ENCODE results near the gene DAD1.
"Not testable (repeated sequence)": the region's sequence is repeated elsewhere in the genome, so short reads cannot be mapped to it uniquely, and the experiment has no call there.

Gene DAD1

DNA sequence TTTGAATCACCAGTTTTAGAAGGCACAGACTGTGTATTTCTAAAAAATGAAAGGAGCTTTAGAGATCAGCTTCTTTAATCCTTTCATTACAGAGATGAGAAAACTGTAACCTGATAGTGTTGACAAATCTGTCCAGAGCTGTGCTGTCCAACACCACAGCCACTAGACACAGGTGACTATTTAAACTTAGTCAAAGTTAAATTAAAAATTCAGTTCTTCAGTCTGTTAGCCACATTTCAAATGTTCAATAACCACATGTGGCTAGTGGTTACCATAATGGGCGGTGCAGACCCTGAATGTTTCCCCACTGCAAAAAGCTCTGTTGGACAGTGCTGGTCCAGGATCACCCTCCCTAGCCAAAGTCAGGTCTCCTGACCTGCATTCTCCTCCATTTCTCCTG lies 21.6 kb downstream of the DAD1 start:
- DNase-seq (ENCODE audit: low read depth in 2 of 2) = no peak

DNA sequence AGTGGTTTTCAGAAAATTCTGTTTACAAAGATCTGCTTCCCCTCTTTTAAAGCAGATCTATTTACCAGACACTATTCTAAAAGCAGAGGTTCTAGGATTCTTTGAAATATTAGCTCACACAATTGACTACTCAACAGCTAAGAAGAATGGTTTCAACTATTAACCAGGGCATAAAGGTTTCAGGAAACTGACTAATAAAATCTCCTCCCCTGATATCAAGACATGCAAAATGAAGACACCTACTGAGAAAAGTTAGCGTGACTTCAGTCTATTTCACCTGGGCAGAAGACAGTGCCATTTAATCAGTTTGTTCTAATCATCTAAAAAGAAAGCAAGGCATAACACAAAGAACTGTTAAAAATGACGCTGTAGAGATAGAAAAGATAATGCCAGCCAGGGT lies 22.2 kb downstream of the DAD1 start:
- no peak for DNase-seq (ENCODE audit: low read depth in 2 of 2)

DNA sequence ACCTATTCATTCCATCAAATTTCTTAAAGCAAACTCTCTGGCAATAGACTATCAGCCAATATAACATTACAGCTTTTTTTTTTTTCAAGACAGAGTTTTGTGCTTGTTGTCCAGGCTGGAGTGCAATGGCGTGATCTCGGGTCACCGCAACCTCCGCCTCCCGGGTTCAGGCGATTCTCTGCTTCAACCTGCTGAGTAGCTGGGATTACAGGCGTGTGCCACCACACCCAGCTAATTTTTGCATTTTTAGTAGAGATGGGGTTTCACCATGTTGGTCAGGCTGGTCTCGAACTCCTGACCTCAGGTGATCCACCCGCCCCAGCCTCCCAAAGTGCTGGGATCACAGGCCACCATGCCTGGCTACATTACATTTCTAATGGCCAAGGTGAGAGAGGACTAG lies 22.8 kb downstream of the DAD1 start:
- not testable (repeated sequence) for DNase-seq (ENCODE audit: low read depth in 2 of 2)

DNA sequence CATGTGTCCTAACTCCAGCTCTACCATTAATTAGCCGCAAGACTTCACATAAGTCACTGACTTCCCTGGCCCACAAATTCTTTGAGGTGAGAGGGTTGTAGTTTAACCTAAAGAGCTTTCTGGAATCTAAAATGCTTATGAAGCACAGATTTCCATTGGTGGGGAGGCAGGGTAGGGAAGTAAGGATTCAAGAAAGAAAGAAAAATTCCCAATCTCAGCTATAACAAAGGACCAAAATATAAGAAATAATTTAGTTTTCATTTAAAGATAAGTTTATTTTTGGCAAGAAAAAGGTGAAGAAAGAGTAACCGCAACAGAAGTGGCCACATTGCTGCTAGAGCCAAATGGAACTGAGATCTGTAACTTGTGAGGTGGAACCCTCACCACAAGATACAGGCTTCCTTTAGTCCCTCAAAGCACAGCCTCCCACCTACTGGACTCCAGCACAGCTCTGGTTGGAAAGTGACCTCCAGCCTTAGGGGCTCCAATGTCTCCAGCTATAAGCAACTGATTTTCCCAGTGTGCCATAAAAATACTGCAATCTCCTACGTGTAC lies 23.6 kb downstream of the DAD1 start:
- DNase-seq (ENCODE audit: low read depth in 2 of 2) = no peak

DNA sequence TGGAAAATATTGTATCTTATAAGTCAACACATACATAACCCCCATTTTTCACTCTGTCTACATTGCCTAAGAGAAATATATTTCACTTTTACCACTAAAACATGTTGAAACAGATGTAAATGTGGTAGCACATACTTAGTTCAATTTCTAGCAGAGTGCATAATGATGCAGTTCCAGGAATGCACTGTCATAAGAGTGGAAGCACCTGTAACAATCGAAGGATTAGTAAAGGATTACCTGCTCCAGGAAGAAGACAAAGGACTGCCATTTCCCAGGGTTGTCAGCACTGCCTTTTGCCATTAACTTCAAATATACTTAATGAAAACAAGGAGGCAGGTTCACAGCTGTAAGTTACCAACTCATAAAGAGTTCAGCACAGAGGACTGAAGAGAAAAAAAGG lies 24.6 kb downstream of the DAD1 start:
- DNase-seq (ENCODE audit: low read depth in 2 of 2) = no peak

DNA sequence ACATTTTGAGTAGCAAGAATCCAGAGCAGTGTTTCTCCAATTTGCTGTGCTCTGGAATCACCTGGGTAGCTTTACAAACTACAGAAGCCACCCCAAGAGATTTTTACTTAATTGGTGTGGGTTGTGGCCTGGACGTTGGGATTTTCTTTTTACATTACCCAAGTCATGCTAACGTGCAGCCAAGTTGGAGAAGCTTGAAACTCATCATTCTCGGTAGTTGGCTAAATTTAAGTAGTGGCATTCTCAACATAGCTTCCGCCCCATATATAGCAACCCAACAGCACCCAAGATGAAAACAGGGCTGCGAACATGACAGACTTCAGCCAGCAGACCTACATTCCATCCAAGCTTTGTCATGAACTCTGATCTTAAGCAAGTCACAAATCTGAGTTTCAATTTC lies 25.0 kb downstream of the DAD1 start:
- DNase-seq (ENCODE audit: low read depth in 2 of 2) = no peak

DNA sequence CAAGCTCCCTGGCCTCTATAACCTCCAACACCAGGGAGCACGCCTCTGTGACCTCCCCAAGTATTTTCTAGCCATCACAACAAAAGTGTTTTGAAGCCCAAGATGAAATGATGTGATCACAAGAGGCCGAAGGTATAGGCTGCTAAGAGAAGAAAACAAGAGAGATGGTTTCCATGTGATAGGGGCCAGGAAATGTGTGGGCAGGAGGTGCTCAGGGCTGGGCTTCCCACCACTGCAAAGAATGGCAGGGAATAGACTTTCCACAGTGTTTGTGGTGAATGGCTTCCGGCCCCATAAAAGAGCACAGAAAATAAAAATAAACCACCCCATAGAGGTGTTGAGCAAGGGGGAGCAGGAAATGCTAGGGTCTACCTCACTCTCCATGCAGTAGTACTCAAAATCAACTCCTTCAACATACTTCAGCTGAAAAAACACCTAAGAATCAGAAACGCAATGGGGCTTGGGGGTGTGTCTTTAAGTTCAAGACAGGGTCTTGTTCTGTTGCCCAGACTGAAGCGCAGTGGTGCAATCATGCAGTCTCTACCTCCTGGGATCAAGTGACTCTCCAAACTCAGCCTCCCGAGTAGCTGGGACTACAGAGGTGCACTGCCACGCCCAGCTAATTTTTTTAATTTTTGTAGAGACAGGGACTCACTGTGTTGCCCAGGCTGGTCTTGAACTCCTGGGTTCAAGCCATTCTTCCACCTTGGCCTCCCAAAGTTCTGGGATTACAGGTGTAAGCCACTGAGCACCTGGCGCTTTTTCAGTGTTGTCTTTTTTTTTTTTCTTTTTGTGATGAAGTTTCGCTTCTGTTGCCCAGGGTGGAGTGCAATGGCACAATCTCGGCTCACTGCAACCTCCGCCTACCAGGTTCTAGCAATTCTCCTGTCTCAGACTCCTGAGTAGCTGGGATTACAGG lies 27.1 kb downstream of the DAD1 start:
- DNase-seq (ENCODE audit: low read depth in 2 of 2) = peak in 1 of 2 donors; percentile 61

DNA sequence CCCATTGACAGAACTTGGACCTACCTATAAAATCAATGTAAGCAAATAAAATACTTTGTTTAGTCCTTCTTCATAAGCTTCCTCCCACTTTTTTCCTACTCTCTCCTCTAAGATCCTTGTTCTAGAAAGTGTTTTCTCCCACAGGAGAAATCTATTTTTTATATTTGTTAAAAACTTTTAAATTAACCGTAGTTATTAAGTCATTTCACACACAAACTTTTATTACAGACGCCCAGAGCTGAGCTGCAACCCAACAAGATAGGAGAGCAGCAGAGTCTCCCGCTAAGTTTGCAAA lies 27.7 kb downstream of the DAD1 start:
- no peak for DNase-seq (ENCODE audit: low read depth in 2 of 2)

DNA sequence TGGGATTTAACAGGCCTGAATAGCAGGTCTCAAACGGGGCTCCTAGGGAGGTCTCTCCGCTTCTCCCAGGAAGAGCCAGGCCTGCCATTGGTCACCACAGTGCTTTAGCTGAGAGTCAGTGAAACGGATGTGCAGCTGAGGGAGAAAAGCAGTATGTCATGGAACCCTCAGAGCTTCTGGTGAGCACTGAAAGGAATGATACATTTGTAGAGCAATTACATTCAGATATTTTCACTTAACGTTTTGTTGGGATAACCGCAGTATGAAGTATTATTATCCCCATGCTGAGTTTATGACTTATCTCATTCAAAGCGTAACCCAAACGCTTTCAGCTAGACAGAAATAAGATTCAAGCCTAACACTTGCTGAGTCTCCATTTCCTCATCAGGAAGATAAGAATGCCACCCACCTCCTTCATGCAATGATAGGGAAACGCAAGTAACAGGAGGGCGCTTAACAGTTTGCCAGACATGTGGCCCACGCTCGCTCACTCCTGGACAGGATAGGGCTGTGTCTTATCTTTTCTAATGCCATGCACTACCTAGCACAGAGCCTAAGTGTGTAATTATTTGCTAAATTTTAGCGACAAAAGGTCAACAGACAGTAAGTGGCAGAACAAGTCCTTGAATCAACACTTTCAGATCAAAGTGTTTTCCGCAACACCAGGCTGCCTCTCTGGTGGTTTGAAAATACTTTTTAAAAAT lies 28.2 kb downstream of the DAD1 start:
- no peak for DNase-seq (ENCODE audit: low read depth in 2 of 2)

DNA sequence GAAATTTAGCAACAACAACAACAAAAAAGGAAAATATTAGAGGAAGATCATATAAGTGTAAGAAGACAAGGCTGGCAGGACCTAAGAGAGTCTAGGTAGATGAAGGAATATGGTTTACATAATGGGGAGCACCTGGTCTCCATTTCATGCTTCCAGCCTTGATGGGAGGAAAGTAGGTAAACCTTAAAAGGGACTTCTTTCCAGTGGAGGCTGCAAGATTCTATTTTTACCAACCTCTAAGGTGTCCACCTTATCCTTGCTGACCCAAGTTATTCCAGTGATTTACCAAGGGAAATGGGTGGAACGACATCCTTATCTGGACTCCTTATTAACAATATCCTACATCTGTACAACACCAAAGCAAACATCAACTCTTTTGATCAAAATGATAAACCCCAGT lies 30.0 kb downstream of the DAD1 start:
- DNase-seq (ENCODE audit: low read depth in 2 of 2) = no peak

DNA sequence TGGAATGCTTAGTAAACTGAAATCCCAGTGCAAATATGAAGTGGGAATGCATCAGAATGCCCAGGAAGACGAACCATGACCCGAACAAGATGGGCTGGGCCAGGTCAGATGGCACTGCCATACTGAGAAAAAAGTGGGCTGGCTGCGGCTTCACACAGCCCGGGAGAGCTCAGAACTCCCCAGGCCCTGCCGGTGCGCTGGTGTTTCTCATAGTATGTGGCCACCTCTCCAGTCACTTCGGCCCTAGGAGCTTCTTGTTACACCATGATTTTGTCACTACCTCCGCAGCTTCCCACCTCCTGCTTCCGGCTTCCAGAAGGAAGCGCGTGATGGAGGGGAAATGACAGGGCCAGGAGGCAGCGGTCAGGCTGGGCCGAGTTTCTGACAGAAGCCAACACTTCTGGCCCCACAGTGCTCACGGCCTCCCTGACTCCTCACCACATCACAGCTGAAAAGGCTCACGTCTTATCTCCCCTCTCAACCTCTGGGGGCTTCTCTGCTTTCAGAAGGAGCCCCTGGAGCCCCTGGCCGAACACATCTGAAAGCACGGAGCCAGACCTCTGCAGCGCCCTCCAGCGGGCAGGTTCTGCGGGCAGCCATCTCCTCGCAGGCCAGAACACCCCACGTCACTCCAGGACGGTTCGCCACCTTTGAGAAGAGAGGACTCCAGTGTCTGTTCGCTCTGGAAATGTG lies 30.7 kb downstream of the DAD1 start:
- no peak for DNase-seq (ENCODE audit: low read depth in 2 of 2)

DNA sequence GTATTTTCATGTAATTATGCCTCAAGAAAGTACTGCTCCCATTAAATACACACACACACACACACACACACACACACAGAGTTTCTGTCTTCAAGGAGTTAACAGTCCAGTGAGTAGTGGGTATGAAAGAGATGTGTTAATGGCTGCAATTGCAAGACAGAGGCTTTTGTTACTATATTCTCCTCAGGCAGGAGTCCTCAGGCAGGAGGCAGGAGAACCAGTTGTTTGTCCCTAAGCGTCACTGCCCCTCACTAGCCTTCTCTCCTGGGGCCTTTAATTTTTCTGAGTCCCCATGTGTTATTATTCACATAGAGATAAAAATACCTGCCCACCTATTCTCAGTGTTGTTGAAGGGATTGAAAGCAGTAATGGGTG lies 31.2 kb downstream of the DAD1 start:
- no peak for DNase-seq (ENCODE audit: low read depth in 2 of 2)

DNA sequence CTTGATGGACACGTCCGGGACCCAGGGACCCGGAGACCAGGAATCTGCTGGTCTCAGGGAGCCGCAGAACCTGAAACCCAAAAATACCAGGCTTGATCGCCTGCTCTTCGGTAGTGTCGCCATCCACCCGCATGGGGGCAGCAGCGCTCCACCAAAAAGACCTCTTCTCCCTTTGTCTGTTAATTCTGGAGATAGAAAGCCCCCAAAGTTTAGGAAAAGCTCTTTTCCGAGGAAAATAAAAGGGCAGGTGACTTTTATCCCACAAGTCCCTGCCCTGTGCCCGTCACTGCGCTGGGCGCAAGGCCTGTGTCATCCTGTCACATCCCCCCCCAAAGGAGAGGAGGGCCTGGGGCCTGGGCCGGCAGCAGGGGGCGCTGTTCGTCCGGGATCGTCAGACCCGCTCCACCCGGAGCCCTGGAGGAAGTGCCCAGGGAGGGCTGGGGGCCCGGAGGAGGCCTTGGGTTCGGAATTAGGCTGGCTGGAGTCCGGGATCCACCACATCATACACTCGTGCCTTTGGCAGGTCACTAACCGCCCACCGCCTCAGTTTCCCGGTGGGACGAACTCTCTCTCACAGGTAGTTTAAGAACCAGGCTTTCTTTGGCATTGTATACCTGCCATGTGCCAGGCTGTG lies 31.9 kb downstream of the DAD1 start:
- peak; percentile 94 to 97 for DNase-seq (ENCODE audit: low read depth in 2 of 2)

DNA sequence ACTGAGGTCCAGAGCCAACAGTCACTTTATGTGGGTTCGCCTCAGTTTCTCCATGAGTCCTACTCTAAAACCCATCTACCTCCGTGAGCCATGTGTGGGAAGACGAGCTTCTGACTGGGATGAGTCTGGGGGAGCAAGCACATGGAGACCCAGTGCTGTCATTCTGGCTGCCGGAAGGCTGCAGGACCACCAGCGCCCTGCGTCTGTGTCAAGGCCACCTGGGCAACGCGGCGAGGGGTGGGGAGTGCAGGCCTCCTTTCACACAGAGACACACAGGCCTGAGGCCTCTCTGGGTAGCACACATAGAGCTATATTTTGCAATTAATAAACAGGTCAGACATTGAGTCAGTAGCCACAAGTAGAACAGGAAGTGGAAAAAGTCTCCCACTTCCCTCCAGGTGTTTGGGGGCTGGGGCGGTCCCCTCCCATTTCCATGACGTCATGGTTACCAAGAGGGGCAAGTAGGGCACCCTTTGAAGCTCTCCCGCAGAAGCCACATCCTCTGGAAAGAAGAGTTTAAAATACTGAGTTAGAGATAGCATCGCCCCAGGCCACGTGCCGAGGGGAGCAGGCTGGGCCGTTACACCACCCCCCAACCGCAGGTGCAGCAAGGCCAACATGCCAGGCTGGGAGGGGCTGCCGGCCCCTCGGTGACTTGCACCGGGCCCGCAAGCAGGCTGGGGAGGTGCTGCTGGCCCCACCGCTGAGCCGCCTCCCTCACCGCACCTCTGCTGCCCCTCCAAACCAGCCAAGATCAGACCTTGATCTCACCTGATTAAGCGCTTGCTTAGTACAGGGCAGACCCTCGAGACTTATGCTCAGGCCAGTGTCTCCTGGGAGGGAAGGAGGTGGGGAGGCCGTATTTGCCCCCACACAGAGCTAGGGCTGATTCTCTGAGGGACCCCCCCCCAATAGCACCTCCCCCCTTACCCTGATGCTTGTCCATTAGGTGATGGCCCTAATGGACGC lies 32.7 kb downstream of the DAD1 start:
- DNase-seq (ENCODE audit: low read depth in 2 of 2) = peak; percentile 81 to 94

DNA sequence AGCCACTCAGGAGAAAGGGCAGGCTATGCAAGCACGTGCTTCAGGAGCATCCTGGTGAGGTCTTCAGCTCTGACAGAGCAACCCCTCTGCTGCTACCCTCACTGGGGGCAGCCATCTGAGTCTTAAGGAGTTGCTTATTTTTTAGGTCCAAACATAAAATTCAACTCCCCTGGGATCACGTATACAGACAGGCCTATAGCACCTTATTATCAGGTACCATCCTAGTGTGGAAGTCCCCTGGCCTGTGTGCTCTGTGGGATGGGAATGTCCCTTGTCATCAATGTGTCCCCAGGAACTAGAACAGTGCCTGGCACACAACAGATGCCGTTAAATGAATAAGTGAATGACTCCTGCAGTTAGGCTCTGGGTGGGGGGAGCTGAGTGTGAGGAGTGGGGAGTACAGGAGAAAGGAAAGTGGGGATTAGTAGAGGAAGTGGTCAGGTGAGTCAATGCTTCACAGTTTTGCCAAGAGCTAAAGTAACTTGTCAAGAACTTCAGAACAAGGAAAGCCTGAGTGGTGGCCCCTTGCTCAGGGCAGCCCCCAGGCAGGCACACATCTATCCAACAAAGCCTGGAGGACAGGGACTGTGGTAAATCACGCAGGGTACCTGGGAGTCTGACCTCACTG lies 33.5 kb downstream of the DAD1 start:
- DNase-seq (ENCODE audit: low read depth in 2 of 2) = peak in 1 of 2 donors; percentile 49

DNA sequence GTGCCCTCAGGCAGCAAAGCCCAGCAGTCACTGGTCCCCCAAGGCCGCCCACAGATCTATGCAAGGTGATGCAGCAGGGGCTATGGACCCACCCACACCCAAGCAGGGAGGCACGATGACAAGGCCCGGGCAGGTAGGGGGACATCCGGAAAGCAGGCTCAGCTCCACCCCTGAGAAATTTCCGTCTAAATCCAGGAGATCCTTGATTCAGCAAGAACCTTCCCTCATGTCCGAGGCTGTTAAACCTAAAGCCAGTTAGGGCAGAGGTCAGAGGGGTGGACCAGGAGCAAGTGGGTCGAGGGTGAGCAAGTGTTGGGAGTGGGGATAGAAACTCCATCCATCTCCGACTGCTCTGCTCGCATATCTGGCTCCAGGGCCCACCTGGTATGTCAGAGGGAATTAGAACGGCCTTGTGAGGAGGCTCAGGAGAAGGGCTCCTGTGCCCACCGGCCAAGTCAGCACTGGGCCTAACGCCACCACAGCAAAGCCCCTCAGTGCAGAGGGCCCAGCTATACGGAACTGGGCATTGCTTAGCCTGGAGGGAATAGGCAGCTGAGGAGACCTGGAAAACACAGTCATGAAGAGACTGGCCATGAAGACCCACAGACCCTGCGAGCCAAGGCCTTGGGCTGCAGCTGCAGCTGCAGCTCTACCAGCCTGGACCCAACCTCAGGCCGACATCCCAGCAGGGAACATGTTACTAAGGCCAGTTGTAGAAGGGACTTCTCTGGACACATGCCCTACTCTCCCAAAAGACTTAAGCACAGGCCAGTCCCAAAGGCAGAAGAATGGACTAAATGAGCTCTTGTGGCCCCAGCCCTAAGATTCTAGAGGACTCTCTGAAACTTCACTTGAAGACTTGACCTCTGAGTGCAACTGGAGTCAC lies 34.3 kb downstream of the DAD1 start:
- DNase-seq (ENCODE audit: low read depth in 2 of 2) = no peak

DNA sequence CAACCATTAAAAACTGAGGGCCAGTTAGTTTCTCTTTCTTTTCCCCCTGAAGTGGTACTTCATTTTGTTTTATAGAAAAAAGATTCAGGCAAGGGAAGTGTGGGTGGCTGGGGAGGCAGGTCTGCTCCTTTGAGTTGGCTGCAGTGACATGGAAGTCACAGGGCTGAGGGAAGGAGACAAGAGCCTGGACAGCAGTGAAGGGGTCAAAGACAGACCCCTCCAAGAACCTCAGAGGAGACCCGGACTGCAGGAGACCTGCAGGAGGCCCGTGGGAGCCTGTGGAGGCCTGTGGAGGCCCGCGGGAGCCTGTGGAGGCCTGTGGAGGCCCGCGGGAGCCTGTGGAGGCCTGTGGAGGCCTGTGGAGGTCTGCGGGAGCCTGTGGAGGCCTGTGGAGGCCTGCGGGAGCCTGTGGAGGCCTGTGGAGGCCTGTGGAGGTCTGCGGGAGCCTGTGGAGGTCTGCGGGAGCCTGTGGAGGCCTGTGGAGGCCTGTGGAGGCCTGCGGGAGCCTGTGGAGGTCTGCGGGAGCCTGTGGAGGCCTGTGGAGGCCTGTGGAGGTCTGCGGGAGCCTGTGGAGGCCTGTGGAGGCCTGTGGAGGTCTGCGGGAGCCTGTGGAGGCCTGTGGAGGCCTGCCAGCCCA lies 35.0 kb downstream of the DAD1 start:
- not testable (repeated sequence) for DNase-seq (ENCODE audit: low read depth in 2 of 2)

DNA sequence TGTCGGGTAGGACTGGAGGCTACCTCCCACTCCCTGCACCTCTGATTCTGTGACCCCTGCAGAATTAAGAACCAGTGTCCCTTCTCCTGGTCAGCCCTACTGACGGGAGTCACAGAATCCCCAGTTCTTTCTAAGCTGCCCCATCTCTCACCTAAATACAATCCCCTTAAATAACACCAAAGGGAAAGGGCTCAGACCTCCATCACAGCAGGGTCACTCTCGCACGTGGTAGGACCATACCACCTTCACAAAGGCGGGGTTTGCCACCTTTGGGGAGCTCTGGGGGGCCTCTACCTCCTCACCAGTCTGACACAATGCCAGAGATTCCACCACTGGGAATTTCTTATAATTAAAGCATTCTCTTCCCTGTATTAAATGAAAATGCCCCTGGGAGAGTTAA lies 35.6 kb downstream of the DAD1 start:
- DNase-seq (ENCODE audit: low read depth in 2 of 2) = no peak

DNA sequence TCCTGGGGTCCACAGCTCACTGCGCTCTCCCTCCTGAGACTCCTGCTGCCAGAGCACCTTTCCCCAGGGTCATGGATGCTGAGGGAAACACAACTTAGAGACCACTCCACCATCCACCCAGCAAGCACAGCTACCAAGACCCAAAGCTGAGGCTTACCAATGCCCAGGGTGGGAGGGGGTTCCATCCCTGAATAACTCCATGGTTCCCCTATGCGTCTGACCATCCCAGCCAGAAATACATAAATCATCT lies 36.3 kb downstream of the DAD1 start:
- DNase-seq (ENCODE audit: low read depth in 2 of 2) = no peak
